HG02763 (cell line): Measurements from ENCODE around the gene ABHD6.
A peak's percentile ranks its signal among the peaks of the same experiment; 100 is the strongest.
"Not testable (repeated sequence)": the region's sequence is repeated elsewhere in the genome, so short reads cannot be mapped to it uniquely, and the experiment has no call there.

Experiments
- ATAC-seq: cut with Tn5 transposase; IDR thresholded peaks from one replicate; pipeline ENCODE4 v1.9.1; 2021; ENCODE audit warnings: mild to moderate bottlenecking, moderate library complexity; ENCODE audit not compliant: unreplicated experiment

The ABHD6 gene

GRCh38 chr3:58272891-58273290 is 35.3 kb downstream of the ABHD6 start:
- no peak for ATAC-seq

- not testable (repeated sequence) for ATAC-seq
These were observed 35.8 kb downstream of the ABHD6 start for GRCh38 chr3:58273362-58273761.

- ATAC-seq = no peak
These were observed 36.5 kb downstream of the ABHD6 start for GRCh38 chr3:58274027-58274614.

GRCh38 chr3:58281069-58281468 is 43.5 kb downstream of the ABHD6 start:
- ATAC-seq = no peak

- ATAC-seq = no peak
These were observed 47.7 kb downstream of the ABHD6 start for GRCh38 chr3:58285334-58285733.

- ATAC-seq = no peak
These were observed 49.8 kb downstream of the ABHD6 start for GRCh38 chr3:58287354-58287753.

GRCh38 chr3:58288011-58288728 is 50.6 kb downstream of the ABHD6 start:
- ATAC-seq = no peak

GRCh38 chr3:58288964-58289613 is 51.5 kb downstream of the ABHD6 start:
- not testable (repeated sequence) for ATAC-seq

GRCh38 chr3:58290446-58290845 is 52.9 kb downstream of the ABHD6 start:
- not testable (repeated sequence) for ATAC-seq

GRCh38 chr3:58291671-58292338 is 54.2 kb downstream of the ABHD6 start:
- no peak for ATAC-seq

GRCh38 chr3:58292866-58293265 is 55.3 kb downstream of the ABHD6 start:
- no peak for ATAC-seq

- ATAC-seq = no peak
These were observed 55.9 kb downstream of the ABHD6 start for GRCh38 chr3:58293516-58293915.

- no peak for ATAC-seq
These were observed 58.7 kb downstream of the ABHD6 start for GRCh38 chr3:58296269-58296668.

GRCh38 chr3:58296843-58297242 is 59.3 kb downstream of the ABHD6 start:
- ATAC-seq = no peak

- no peak for ATAC-seq
These were observed 60.6 kb downstream of the ABHD6 start for GRCh38 chr3:58298190-58298589.

- no peak for ATAC-seq
These were observed 61.5 kb downstream of the ABHD6 start for GRCh38 chr3:58299075-58299474.

- ATAC-seq = no peak
These were observed 62.4 kb downstream of the ABHD6 start for GRCh38 chr3:58299839-58300516.

GRCh38 chr3:58305882-58306711 is 68.5 kb downstream of the ABHD6 start, which contains the start of the genes HTD2 and RPP14:
TSS of gene HTD2 (plus strand) at chr3:58306520. CDS start at chr3:58317614, 11,094 bp downstream.
TSS of gene RPP14 (plus strand) at chr3:58306245. CDS start at chr3:58310330, 4,085 bp downstream.
- peak; percentile 94 for ATAC-seq

GRCh38 chr3:58307639-58308215 is 70.1 kb downstream of the ABHD6 start:
- ATAC-seq = no peak

GRCh38 chr3:58308728-58309127 is 71.1 kb downstream of the ABHD6 start:
- ATAC-seq = no peak
